GM23338 (cell line): Measurements from ENCODE around the gene EXOSC7. TPM values are rescaled to one million over a fixed set of nuclear protein-coding genes. Genes with fewer than 3 reads are reported as not detected.

Source experiments
- ATAC-seq: fragments of 200-7000 bp; cut with Tn5 transposase; 3 replicates; pipeline ENCODE4 v1.9.1; 2020
- DNase-seq: peaks from one replicate; pipeline ENCODE4 v3.0.0-alpha.2; 2015; ENCODE audit warnings: low spot score
- H2AFZ ChIP-seq: fragments of 200-600 bp; sonication (generic); 2 replicates; pipeline ENCODE4 v1.8.0; 2016; ENCODE audit warnings: antibody characterized with exemption, mild to moderate bottlenecking, moderate library complexity
- H3F3A ChIP-seq: fragments of 200-600 bp; sonication (generic); replicated peaks from 2 replicates; pipeline ENCODE4 v1.8.0; 2017; ENCODE audit warnings: antibody characterized with exemption, mixed run types, low read depth
- H3K27ac ChIP-seq: fragments of 200-600 bp; sonication (generic); 2 replicates; pipeline ENCODE4 v1.6.1; 2016; ENCODE audit warnings: low read depth
- H3K27me3 ChIP-seq: fragments of 200-600 bp; sonication (generic); 2 replicates; pipeline ENCODE4 v1.8.0; 2016; ENCODE audit warnings: mild to moderate bottlenecking, mixed run types, moderate library complexity; ENCODE audit not compliant: insufficient read depth
- H3K36me3 ChIP-seq: fragments of 200-600 bp; sonication (generic); 2 replicates; pipeline ENCODE4 v1.8.0; 2016; ENCODE audit warnings: mild to moderate bottlenecking; ENCODE audit not compliant: insufficient read depth
- H3K4me1 ChIP-seq: fragments of 200-600 bp; sonication (generic); 2 replicates; pipeline ENCODE4 v1.8.0; 2016; ENCODE audit warnings: mild to moderate bottlenecking, moderate library complexity; ENCODE audit not compliant: insufficient read depth
- H3K4me2 ChIP-seq: fragments of 200-600 bp; sonication (generic); 2 replicates; pipeline ENCODE4 v1.7.1; 2017; ENCODE audit warnings: mixed run types
- H3K4me3 ChIP-seq: fragments of 200-600 bp; sonication (generic); 2 replicates; pipeline ENCODE4 v1.6.1; 2016; ENCODE audit warnings: mixed run types
- H3K79me2 ChIP-seq: fragments of 200-600 bp; sonication (generic); replicated peaks from 2 replicates; pipeline ENCODE4 v1.8.0; 2017; ENCODE audit warnings: mild to moderate bottlenecking; ENCODE audit not compliant: insufficient read depth
- H3K9me2 ChIP-seq: fragments of 200-600 bp; sonication (generic); 2 replicates; pipeline ENCODE4 v1.8.0; 2017; ENCODE audit not compliant: insufficient read depth
- H4K20me1 ChIP-seq: fragments of 200-600 bp; sonication (generic); replicated peaks from 2 replicates; pipeline ENCODE4 v1.8.0; 2017; ENCODE audit warnings: mild to moderate bottlenecking; ENCODE audit not compliant: insufficient read depth
- H3K27ac Mint-ChIP-seq: 2 replicates; pipeline ENCODE4 v1.8.0; 2020; ENCODE audit warnings: inconsistent platforms, mild to moderate bottlenecking, moderate library complexity, mixed read lengths
- H3K27me3 Mint-ChIP-seq: 3 replicates; pipeline ENCODE4 v1.8.0; 2022; ENCODE audit warnings: low read depth, mild to moderate bottlenecking, moderate library complexity, mixed read lengths, inconsistent platforms; ENCODE audit not compliant: insufficient read depth, poor library complexity
- H3K36me3 Mint-ChIP-seq: 3 replicates; pipeline ENCODE4 v1.8.0; 2021; ENCODE audit warnings: low read depth, mild to moderate bottlenecking, inconsistent platforms, moderate library complexity, mixed read lengths
- H3K4me1 Mint-ChIP-seq: 3 replicates; pipeline ENCODE4 v1.8.0; 2020; ENCODE audit warnings: mild to moderate bottlenecking, inconsistent platforms, mixed read lengths
- H3K4me3 Mint-ChIP-seq: 3 replicates; pipeline ENCODE4 v1.8.0; 2021; ENCODE audit warnings: moderate library complexity, mild to moderate bottlenecking, inconsistent platforms, mixed read lengths
- H3K9me3 Mint-ChIP-seq: 3 replicates; pipeline ENCODE4 v1.8.0; 2020; ENCODE audit warnings: moderate library complexity, mild to moderate bottlenecking, inconsistent platforms, mixed read lengths
- CTCF ChIP-seq, 2 experiments: fragments of 200-600 bp in 1 of 2; sonication (generic) in 1 of 2; conservative IDR thresholded peaks; 2 replicates each; pipeline versions ENCODE4 v1.5.1 to v1.6.1; 2016 to 2017; ENCODE audit warnings: antibody characterized with exemption in 2 of 2, low read depth in 2 of 2, mild to moderate bottlenecking in 2 of 2, moderate library complexity in 1 of 2
- NANOG ChIP-seq: IDR thresholded peaks from 2 replicates; pipeline ENCODE4 v1.6.1; 2016; ENCODE audit warnings: antibody characterized with exemption, borderline replicate concordance
- STAT1 ChIP-seq: IDR thresholded peaks from one replicate; pipeline ENCODE4 v1.6.1; 2016; ENCODE audit warnings: antibody characterized with exemption; ENCODE audit not compliant: unreplicated experiment
- ZNF114 ChIP-seq: fragments of 250-450 bp; sonication (Bioruptor Pico); IDR thresholded peaks from 2 replicates; pipeline ENCODE4 v1.5.0; 2020; ENCODE audit warnings: mild to moderate bottlenecking, moderate library complexity
- ZNF331 ChIP-seq: fragments of 250-450 bp; sonication (Bioruptor Pico); IDR thresholded peaks from 2 replicates; pipeline ENCODE4 v1.5.0; 2020; ENCODE audit warnings: low read depth, mild to moderate bottlenecking, moderate library complexity
- polyA plus RNA-seq: library from polyadenylated mRNA; unstranded; fragments of >200 nt; fragmentation: Nextera tagmentation; extraction: Ambion mirVana; gene quantifications from 2 replicates; pipeline ENCODE4 v1.2.1, GENCODE V29; 2016
- total RNA-seq: library from RNA; depleted of rRNA; stranded (reverse); fragments of >200 nt; shearing (Covaris generic); gene quantifications from 2 replicates; pipeline ENCODE4 v1.2.3, GENCODE V29; 2014
- TF ChIP-seq, protein P1 (sequence below): fragments of 250-450 bp; sonication (Bioruptor Pico); IDR thresholded peaks from 2 replicates; pipeline ENCODE4 v1.5.0; 2020; ENCODE audit warnings: mild to moderate bottlenecking, moderate library complexity

EXOSC7 gene
- total and polyA plus RNA-seq, 2 experiments from 2014 or later: 84.8 to 120 TPM

DNA sequence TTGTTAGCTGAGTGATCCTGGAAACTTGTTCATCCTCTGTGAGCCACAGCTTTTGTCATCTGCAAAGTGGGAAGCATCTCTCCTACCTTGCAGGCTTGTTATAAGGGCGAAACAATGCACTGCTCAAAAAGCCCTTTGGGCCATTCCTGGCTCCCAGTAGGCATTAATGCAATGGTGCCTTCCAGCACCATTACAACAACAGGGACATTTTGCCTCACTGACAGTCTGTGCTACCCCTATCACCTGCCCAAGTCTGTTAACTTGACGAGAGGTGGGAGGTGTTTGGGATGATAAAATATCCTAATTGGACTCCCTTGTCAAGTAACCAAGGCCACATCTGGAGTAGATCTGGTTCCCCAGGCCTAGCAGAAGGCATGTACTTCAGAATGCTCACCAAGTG is 44.3 kb upstream of the EXOSC7 start (continued):
- TF ChIP-seq, protein P1, sequence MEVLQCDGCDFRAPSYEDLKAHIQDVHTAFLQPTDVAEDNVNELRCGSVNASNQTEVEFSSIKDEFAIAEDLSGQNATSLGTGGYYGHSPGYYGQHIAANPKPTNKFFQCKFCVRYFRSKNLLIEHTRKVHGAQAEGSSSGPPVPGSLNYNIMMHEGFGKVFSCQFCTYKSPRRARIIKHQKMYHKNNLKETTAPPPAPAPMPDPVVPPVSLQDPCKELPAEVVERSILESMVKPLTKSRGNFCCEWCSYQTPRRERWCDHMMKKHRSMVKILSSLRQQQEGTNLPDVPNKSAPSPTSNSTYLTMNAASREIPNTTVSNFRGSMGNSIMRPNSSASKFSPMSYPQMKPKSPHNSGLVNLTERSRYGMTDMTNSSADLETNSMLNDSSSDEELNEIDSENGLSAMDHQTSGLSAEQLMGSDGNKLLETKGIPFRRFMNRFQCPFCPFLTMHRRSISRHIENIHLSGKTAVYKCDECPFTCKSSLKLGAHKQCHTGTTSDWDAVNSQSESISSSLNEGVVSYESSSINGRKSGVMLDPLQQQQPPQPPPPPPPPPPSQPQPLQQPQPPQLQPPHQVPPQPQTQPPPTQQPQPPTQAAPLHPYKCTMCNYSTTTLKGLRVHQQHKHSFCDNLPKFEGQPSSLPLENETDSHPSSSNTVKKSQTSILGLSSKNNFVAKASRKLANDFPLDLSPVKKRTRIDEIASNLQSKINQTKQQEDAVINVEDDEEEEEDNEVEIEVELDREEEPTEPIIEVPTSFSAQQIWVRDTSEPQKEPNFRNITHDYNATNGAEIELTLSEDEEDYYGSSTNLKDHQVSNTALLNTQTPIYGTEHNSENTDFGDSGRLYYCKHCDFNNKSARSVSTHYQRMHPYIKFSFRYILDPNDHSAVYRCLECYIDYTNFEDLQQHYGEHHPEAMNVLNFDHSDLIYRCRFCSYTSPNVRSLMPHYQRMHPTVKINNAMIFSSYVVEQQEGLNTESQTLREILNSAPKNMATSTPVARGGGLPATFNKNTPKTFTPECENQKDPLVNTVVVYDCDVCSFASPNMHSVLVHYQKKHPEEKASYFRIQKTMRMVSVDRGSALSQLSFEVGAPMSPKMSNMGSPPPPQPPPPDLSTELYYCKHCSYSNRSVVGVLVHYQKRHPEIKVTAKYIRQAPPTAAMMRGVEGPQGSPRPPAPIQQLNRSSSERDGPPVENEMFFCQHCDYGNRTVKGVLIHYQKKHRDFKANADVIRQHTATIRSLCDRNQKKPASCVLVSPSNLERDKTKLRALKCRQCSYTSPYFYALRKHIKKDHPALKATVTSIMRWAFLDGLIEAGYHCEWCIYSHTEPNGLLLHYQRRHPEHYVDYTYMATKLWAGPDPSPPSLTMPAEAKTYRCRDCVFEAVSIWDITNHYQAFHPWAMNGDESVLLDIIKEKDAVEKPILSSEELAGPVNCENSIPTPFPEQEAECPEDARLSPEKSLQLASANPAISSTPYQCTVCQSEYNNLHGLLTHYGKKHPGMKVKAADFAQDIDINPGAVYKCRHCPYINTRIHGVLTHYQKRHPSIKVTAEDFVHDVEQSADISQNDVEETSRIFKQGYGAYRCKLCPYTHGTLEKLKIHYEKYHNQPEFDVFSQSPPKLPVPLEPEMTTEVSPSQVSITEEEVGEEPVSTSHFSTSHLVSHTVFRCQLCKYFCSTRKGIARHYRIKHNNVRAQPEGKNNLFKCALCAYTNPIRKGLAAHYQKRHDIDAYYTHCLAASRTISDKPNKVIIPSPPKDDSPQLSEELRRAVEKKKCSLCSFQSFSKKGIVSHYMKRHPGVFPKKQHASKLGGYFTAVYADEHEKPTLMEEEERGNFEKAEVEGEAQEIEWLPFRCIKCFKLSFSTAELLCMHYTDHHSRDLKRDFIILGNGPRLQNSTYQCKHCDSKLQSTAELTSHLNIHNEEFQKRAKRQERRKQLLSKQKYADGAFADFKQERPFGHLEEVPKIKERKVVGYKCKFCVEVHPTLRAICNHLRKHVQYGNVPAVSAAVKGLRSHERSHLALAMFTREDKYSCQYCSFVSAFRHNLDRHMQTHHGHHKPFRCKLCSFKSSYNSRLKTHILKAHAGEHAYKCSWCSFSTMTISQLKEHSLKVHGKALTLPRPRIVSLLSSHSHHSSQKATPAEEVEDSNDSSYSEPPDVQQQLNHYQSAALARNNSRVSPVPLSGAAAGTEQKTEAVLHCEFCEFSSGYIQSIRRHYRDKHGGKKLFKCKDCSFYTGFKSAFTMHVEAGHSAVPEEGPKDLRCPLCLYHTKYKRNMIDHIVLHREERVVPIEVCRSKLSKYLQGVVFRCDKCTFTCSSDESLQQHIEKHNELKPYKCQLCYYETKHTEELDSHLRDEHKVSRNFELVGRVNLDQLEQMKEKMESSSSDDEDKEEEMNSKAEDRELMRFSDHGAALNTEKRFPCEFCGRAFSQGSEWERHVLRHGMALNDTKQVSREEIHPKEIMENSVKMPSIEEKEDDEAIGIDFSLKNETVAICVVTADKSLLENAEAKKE (CRISPR knock-in tag): no peak
- TF ChIP-seq ZNF331 (CRISPR knock-in tag) (no peak), CTCF (conservative IDR thresholded peaks at IDR 0.05; ENCODE audit: low read depth in 2 of 2) (no peak), NANOG (no peak)

- Mint-ChIP-seq H3K4me1 (peaks cover 15% of the 10 kb centered on the region), H3K36me3 (peaks cover 49% of the 10 kb centered on the region), H3K27ac (no peak overlapping the region), H3K27me3 (peaks cover 8% of the 10 kb centered on the region), H3K4me3 (no peak overlapping the region), H3K9me3 (no peaks in the 10 kb centered on the region)
- Histone ChIP-seq H3K4me2 (no peak overlapping the region), H3K36me3 (peaks cover 11% of the 10 kb centered on the region; the same call in 1 of the 2 replicates), H3K27me3 (no peaks in the 10 kb centered on the region), H3K9me2 (no peaks in the 10 kb centered on the region), H2AFZ (no peak overlapping the region), H3K27ac (no peak overlapping the region), H3K4me1 (no peaks in the 10 kb centered on the region), H3K79me2 (no peaks in the 10 kb centered on the region; the same call in 1 of the 2 replicates), H3F3A (no peaks in the 10 kb centered on the region), H3K4me3 (no peak overlapping the region), H4K20me1 (0 out of 2 replicates have a peak, but pooled peaks cover 2% of the 10 kb centered on the region)
- ATAC-seq (no peak), DNase-seq (no peak)
- TF ChIP-seq ZNF114 (CRISPR knock-in tag) (no peak), STAT1 (no peak), NANOG (no peak)
- TF ChIP-seq, protein P1 (CRISPR knock-in tag): no peak
These were observed 43.8 kb upstream of the EXOSC7 start for GRCh38 chr3:44932271-44932670.
